HG03439 (cell line): ENCODE measurements around the gene PRR20A.
"Not testable (repeated sequence)": the region's sequence is repeated elsewhere in the genome, so short reads cannot be mapped to it uniquely, and the experiment has no call there.

Experiments used
- ATAC-seq: cut with Tn5 transposase; IDR thresholded peaks from one replicate; pipeline ENCODE4 v1.9.1; 2021; ENCODE audit warnings: mild to moderate bottlenecking, moderate library complexity; ENCODE audit not compliant: unreplicated experiment

The PRR20A gene

DNA sequence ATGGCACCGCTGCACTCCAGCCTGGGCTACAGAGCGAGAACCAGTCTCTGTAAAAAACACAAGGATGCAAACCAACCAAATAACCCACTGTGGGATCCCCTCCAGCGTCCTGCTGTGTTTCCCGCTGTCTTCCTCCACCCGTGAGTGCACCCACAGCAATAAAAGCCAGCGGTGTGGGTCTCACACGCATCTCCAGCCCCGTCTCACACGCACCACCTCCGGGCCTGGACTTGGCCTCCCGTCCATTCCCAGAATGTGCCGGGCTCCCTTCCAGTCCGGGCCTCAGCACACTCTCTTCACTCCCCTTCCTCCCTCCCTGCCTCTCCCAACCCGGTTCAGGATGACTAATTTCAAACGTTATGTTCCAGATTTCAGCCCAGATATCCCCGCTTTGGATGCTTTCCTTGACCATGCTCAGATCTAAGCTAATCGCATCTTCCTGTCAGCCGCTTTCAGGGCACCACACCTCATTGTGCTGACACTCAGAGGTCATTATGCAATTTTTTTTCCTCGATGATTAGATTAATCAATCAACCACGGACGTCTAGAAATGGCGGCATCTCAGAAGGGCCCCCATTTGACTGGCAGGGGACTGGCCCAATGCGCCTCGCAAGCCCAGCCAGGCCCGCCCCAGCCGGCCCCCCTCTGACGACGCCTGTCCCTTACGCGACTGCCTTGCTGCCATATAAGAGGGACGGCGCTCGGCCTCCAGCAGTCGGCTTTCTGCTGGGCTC is at the start of gene PRR20A:
TSS of gene PRR20A (plus strand) at position 684 of the 734 bp plus-strand sequence. CDS start 387 bp downstream, outside the sequence.
- ATAC-seq: not testable (repeated sequence)

GRCh38 chr13:57114945-57115344 is 25.8 kb upstream of the PRR20A start:
- ATAC-seq: no peak

DNA sequence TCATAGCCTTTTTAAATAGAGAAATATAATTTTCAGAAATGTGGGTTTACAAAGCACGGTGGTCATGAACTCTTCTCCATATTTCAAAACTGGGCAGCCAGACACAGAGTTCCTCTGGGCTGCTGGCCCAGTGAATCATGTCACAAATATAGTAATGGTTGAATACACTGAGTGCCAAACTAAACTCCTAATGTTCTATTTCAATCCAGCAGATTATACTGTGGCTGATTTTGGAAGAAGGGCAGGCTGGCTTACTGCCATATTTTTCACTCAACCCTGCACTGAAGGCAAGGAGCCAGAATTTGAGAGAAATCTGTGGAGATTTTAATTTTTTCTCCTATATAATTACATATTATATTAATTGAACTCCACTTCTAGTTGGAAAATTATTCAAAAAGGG is 17.0 kb upstream of the PRR20A start:
- ATAC-seq: no peak

DNA sequence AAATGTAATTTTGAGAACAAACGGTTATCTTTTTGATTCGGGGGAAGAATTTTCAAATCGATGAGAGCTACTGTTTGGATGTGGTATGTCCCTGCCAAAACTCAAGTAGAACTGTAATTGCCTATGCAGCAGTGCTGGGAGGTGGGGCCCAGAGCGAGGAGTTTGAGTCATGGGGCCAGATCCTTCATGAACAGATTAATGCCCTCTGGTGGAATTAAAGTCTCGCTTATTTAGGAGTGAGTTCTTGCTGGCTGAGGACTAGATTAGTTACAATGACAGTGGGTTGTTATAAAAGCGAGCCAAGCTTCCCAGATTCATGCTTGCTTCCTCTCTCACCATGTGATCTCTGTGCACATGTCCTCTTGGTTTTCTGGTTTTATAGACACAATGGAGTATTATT is 11.8 kb upstream of the PRR20A start:
- no peak for ATAC-seq

GRCh38 chr13:57136093-57136492 is 4.6 kb upstream of the PRR20A start:
- no peak for ATAC-seq

GRCh38 chr13:57137585-57137984 is 3.1 kb upstream of the PRR20A start:
- ATAC-seq: no peak

DNA sequence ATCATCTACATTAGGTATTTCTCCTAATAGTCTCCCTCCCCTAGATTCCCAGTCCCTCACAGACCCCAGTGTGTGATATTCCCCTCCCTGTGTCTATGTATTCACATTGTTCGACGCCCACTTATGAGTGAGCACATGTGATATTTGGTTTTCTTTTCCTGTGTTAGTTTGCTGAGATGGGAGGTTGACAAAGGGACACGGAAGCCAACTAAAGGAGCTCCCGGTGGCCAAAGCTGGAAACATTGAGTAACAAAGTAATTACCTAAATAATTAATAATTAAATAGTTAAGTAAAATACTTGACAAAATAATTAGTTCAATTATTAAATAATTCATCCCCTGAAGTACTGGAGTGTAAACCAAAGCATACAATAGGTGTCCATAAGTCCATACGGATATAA is 1.7 kb upstream of the PRR20A start:
- no peak for ATAC-seq

DNA sequence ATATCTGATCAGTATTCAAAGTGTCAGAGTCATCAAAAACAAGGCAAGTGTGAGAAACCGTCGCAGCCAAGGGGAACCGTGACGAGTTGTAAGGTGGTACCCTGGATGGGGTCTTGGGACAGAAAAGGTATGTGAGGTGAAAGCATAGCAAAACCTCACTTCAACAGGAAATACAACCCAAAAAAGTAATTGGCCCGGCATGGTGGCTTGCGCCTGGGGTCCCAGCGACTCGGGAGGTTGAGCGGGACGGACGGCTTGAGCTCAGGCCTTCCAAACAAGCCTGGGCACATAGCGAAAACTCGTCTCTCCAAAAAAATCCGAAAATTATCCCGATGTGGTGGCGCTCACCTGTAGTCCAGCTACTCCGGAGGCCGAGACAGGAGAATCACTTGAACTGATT is 937 bp upstream of the PRR20A start:
- not testable (repeated sequence) for ATAC-seq

- not testable (repeated sequence) for ATAC-seq
Observed at GRCh38 chr13:57147188-57147587, 6.5 kb downstream of the PRR20A start, which contains the start of gene PRR20B. Gene PRR20B (plus strand): TSS chr13:57147488. CDS start chr13:57147875, 387 bp downstream.

DNA sequence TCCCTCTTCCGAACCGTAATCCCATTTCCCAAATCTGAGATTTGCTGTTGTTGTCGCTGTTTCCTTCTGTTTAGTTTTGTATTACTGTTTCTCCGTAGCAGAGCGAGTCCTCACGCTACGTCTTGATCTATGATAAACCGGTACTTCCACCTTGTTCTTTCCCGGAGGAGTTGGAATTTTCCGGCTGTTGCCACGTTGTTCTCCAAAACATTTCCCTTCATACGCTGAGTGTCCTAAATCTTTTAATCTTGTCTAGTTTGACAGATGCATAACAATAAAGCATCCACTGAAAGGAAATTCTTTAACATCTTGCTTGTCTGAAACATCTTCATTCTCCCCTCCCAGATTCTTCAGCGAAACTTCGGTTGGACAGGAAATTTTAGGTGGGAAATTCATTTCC is 7.4 kb downstream of the PRR20A start:
- ATAC-seq: not testable (repeated sequence)

GRCh38 chr13:57153761-57154160 is 13.0 kb downstream of the PRR20A start, which contains the start of gene PRR20C:
Gene PRR20C (plus strand): TSS chr13:57154061. CDS start chr13:57154448, 387 bp downstream.
- not testable (repeated sequence) for ATAC-seq

DNA sequence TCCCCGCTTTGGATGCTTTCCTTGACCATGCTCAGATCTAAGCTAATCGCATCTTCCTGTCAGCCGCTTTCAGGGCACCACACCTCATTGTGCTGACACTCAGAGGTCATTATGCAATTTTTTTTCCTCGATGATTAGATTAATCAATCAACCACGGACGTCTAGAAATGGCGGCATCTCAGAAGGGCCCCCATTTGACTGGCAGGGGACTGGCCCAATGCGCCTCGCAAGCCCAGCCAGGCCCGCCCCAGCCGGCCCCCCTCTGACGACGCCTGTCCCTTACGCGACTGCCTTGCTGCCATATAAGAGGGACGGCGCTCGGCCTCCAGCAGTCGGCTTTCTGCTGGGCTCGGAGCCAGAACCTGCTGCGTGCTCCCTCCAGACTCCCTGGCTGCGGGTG is 19.6 kb downstream of the PRR20A start, which contains the start of gene PRR20D:
TSS of gene PRR20D (plus strand) at position 301 of the 400 bp plus-strand sequence. CDS start 387 bp downstream, outside the sequence.
- not testable (repeated sequence) for ATAC-seq

- ATAC-seq: not testable (repeated sequence)
Observed at GRCh38 chr13:57166897-57167296, 26.2 kb downstream of the PRR20A start, which contains the start of gene PRR20E. Gene PRR20E (plus strand): TSS chr13:57167197. CDS start chr13:57167584, 387 bp downstream.

GRCh38 chr13:57191667-57192066 is 50.9 kb downstream of the PRR20A start:
- no peak for ATAC-seq
